B cell (primary cell): ENCODE results near the gene SPEM3. TPM values are rescaled to one million over a fixed set of nuclear protein-coding genes. Genes with fewer than 3 reads are reported as not detected.

Experiments used
- ATAC-seq: fragments of 200-7000 bp; cut with Tn5 transposase; one replicate; pipeline ENCODE4 v1.10.0; 2021; ENCODE audit warnings: low read depth, mild to moderate bottlenecking, moderate number of reproducible peaks, moderate library complexity
- CTCF ChIA-PET: fragments of 350-600 bp; sonication (Branson Sonifier 250); formaldehyde crosslinking; loops from one replicate; lab custom pipeline; 2021; ENCODE audit warnings: antibody characterized with exemption, inconsistent platforms; lab: Charles Lee
- POLR2A ChIA-PET: fragments of 350-600 bp; sonication (Branson Sonifier 250); formaldehyde crosslinking; loops from one replicate; lab custom pipeline; 2021; ENCODE audit warnings: antibody characterized with exemption; lab: Charles Lee
- DNase-seq: peaks from one replicate; pipeline ENCODE4 v3.0.0; 2013
- H2AFZ ChIP-seq: 2 replicates; pipeline ENCODE4 v1.6.1; 2012; ENCODE audit warnings: mild to moderate bottlenecking, low read depth, low read length; ENCODE audit not compliant: insufficient read depth, poor library complexity, severe bottlenecking
- H3K27ac ChIP-seq, 2 donors: 1 replicate in 1 of 2; 2 replicates in 1 of 2; pipeline ENCODE4 v1.5.1; 2012 to 2013; ENCODE audit warnings: low read length in 2 of 2, mild to moderate bottlenecking in 2 of 2, moderate library complexity in 1 of 2
- H3K27me3 ChIP-seq, 4 experiments: fragments of 200-600 bp in 1 of 4; sonication (generic) in 1 of 4; replicated peaks in 1 of 4; 1 replicate in 2 of 4; 2 replicates in 2 of 4; pipeline versions ENCODE4 v1.6.1 to v1.7.0; 2013 to 2016; ENCODE audit warnings: low read length in 3 of 4, mild to moderate bottlenecking in 2 of 4, mixed read lengths in 1 of 4, moderate library complexity in 1 of 4; ENCODE audit not compliant: insufficient read depth in 4 of 4, control insufficient read depth in 3 of 4; ENCODE audit errors: control extremely low read depth in 1 of 4
- H3K36me3 ChIP-seq, 2 experiments: replicated peaks in 1 of 2; 1 replicate in 1 of 2; 2 replicates in 1 of 2; pipeline versions ENCODE4 v1.6.1 to v1.7.1; 2013; ENCODE audit warnings: low read length in 1 of 2; ENCODE audit not compliant: insufficient read depth in 2 of 2, control insufficient read depth in 1 of 2; ENCODE audit errors: control extremely low read depth in 1 of 2, extremely low read depth in 1 of 2
- H3K4me1 ChIP-seq, 2 donors: fragments of 200-600 bp in 1 of 2; sonication (generic) in 1 of 2; 1 replicate in 1 of 2; 2 replicates in 1 of 2; pipeline versions ENCODE4 v1.5.1 to v1.6.1; 2013 to 2017; ENCODE audit warnings: low read length in 2 of 2; ENCODE audit not compliant: control insufficient read depth in 2 of 2, insufficient read depth in 2 of 2
- H3K4me2 ChIP-seq: replicated peaks from 2 replicates; pipeline ENCODE3; 2012; ENCODE audit warnings: mild to moderate bottlenecking, low read depth, low read length; ENCODE audit not compliant: poor library complexity, severe bottlenecking
- H3K4me3 ChIP-seq, 5 experiments: fragments of 200-600 bp in 1 of 5; sonication (generic) in 1 of 5; 1 replicate in 3 of 5; 2 replicates in 2 of 5; pipeline versions ENCODE4 v1.5.1 to v1.7.0; 2011 to 2016; ENCODE audit warnings: low read length in 4 of 5, mild to moderate bottlenecking in 4 of 5, low read depth in 2 of 5, control low read depth in 1 of 5, moderate library complexity in 1 of 5; ENCODE audit not compliant: insufficient read depth in 1 of 5; ENCODE audit errors: control extremely low read depth in 1 of 5, extremely low read depth in 1 of 5
- H3K79me2 ChIP-seq: fragments of 200-600 bp; sonication (generic); one replicate; pipeline ENCODE4 v1.6.0; 2016; ENCODE audit warnings: low read length; ENCODE audit not compliant: control insufficient read depth, insufficient read depth
- H3K9ac ChIP-seq: fragments of 200-600 bp; sonication (generic); 2 replicates; pipeline ENCODE4 v1.6.1; 2017; ENCODE audit warnings: mild to moderate bottlenecking, low read length, moderate library complexity
- H3K9me3 ChIP-seq, 3 donors: one replicate each; pipeline versions ENCODE4 v1.6.1 to v1.7.1; 2013; ENCODE audit warnings: low read length in 2 of 3; ENCODE audit not compliant: control insufficient read depth in 2 of 3, insufficient read depth in 1 of 3; ENCODE audit errors: control extremely low read depth in 1 of 3
- H4K20me1 ChIP-seq: 2 replicates; pipeline ENCODE4 v1.6.0; 2012; ENCODE audit warnings: mild to moderate bottlenecking, low read length; ENCODE audit not compliant: insufficient read depth, control insufficient read depth, poor library complexity, severe bottlenecking
- H3K27ac Mint-ChIP-seq: one replicate; pipeline ENCODE4 v1.8.0; 2021; ENCODE audit warnings: mixed read lengths
- H3K27me3 Mint-ChIP-seq: one replicate; pipeline ENCODE4 v1.8.0; 2021; ENCODE audit warnings: mixed read lengths
- H3K4me1 Mint-ChIP-seq: one replicate; pipeline ENCODE4 v1.8.0; 2021; ENCODE audit warnings: mixed read lengths
- H3K4me3 Mint-ChIP-seq: one replicate; pipeline ENCODE4 v1.8.0; 2021; ENCODE audit warnings: mixed read lengths
- H3K9me3 Mint-ChIP-seq: one replicate; pipeline ENCODE4 v1.8.0; 2022; ENCODE audit warnings: mixed read lengths; ENCODE audit not compliant: insufficient read depth
- EZH2 ChIP-seq: IDR thresholded peaks from 2 replicates; pipeline ENCODE4 v1.6.1; 2012; ENCODE audit warnings: borderline replicate concordance, low read depth, mild to moderate bottlenecking, moderate library complexity, low read length; ENCODE audit not compliant: insufficient read depth, poor library complexity, severe bottlenecking
- WGBS: methylation state at CpG from one replicate; pipeline ENCODE4 v1.1.5; 2013; ENCODE audit warnings: missing lambda C conversion rate; ENCODE audit not compliant: insufficient coverage; 5-methylcytosine and 5-hydroxymethylcytosine counted together
- intact Hi-C: fragments of 100-400 bp; cut with micrococcal nuclease; formaldehyde crosslinking; loops from one replicate; pipeline ENCODE4 v1.10.0; 2022
- polyA plus RNA-seq: library from polyadenylated mRNA; depleted of rRNA; stranded (reverse); fragments of >200 nt; gene quantifications from 2 replicates; pipeline ENCODE4 v1.2.3, GENCODE V29; 2012
- total RNA-seq, 2 donors: library from RNA; stranded (reverse); fragments of 120-200 nt in 1 of 2; gene quantifications; 1 replicate in 1 of 2; 2 replicates in 1 of 2; pipeline versions ENCODE4 v1.2.3 to v1.2.4, GENCODE V29; 2013 to 2022
- TF ChIP-seq, protein P1 (sequence below): fragments of 200-600 bp; IDR thresholded peaks from one replicate; pipeline ENCODE4 v1.8.0; 2022; ENCODE audit warnings: antibody characterized with exemption, mild to moderate bottlenecking

SPEM3 gene
- total and polyA plus RNA-seq, 2 donors (not counting 1 experiment from before 2014, with no cell fraction given) = not detected

DNA sequence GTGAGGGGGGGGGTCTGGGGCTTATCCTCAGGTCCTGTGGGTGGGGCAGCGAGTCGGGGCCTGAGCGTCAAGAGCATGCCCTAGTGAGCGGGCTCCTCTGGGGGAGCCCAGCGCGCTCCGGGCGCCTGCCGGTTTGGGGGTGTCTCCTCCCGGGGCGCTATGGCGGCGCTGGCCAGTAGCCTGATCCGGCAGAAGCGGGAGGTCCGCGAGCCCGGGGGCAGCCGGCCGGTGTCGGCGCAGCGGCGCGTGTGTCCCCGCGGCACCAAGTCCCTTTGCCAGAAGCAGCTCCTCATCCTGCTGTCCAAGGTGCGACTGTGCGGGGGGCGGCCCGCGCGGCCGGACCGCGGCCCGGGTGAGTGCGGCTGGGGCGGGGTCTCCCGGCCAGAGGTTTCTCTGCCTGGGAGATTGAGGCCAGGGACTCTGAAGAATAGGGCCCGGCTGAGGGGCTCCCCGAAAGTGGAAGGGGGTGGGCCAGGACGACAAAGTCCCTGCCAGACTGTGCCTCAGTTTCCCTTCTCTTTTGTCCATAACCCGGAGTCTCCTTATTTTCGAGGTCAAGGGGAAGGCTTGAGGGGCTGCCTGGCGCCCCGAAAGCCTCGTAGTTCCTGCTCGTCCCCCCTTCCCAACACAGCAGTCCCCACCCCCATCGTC is 10.9 kb downstream of the SPEM3 start, which contains the start of gene FGF11:
Gene FGF11 (plus strand): TSS at position 51 of the 651 bp plus-strand sequence. CDS start 109 bp downstream, at position 160.
- Mint-ChIP-seq H3K27ac (peak within 1 kb of the TSS; percentile 65), H3K4me1 (peaks cover 49% of the 10 kb centered on the region), H3K9me3 (no peaks in the 10 kb centered on the region), H3K27me3 (peaks cover 58% of the 10 kb centered on the region), H3K4me3 (peak within 1 kb of the TSS; percentile 84)
- DNase-seq = peak; percentile 44
- no peaks in the 10 kb centered on the region for H3K36me3 ChIP-seq
- 4% methylated on average over 48 of the region's 50 CpGs for WGBS
- intact Hi-C loops = loop anchor here (5.0 kb wide), 2 partner anchors 402 to 1952 kb away; partner anchors contain the start of genes DERL2, MIS12 and SLC16A13
- no peak within 1 kb of the TSS for H3K27ac ChIP-seq
- peak within 1 kb of the TSS; percentile 53 for H3K9ac ChIP-seq
- peaks cover 27% of the 10 kb centered on the region for H3K79me2 ChIP-seq
- H4K20me1 ChIP-seq = peaks cover 49% of the 10 kb centered on the region
- no peak for ATAC-seq
- peaks cover 53 to 54% of the 10 kb centered on the region in 2 donors for H3K4me1 ChIP-seq
- peak within 1 kb of the TSS; percentile 35 for H2AFZ ChIP-seq
- H3K9me3 ChIP-seq = peaks cover 0 to 34% (median 0%) of the 10 kb centered on the region in 3 donors
- peak; percentile 70 for TF ChIP-seq EZH2
- TF ChIP-seq, protein P1, sequence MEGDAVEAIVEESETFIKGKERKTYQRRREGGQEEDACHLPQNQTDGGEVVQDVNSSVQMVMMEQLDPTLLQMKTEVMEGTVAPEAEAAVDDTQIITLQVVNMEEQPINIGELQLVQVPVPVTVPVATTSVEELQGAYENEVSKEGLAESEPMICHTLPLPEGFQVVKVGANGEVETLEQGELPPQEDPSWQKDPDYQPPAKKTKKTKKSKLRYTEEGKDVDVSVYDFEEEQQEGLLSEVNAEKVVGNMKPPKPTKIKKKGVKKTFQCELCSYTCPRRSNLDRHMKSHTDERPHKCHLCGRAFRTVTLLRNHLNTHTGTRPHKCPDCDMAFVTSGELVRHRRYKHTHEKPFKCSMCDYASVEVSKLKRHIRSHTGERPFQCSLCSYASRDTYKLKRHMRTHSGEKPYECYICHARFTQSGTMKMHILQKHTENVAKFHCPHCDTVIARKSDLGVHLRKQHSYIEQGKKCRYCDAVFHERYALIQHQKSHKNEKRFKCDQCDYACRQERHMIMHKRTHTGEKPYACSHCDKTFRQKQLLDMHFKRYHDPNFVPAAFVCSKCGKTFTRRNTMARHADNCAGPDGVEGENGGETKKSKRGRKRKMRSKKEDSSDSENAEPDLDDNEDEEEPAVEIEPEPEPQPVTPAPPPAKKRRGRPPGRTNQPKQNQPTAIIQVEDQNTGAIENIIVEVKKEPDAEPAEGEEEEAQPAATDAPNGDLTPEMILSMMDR = no peak
- H3K4me3 ChIP-seq = peak within 1 kb of the TSS; percentile 11 to 54 (median 33)
- H3K4me2 ChIP-seq = peak within 1 kb of the TSS; percentile 93
- peaks cover 0 to 66% (median 40%) of the 10 kb centered on the region in 4 experiments for H3K27me3 ChIP-seq
- ChIA-PET CTCF (interaction anchor here (1.1 to 3.6 kb wide), 6 partner anchors 15 to 550 kb away, joined by 3 to 15 read pairs (median 3); partner anchors contain the start of genes SENP3 and TP53), POLR2A (interaction anchor here (0.7 to 1.8 kb wide), 2 partner anchors 45 to 360 kb away, joined by 4 to 8 read pairs; partner anchors contain the start of gene POLR2A)
